B cell (primary cell): Measurements from ENCODE around the gene AKR7A3. TPM values are rescaled to one million over a fixed set of nuclear protein-coding genes. Genes with fewer than 3 reads are reported as not detected.

Experiments
- ATAC-seq: fragments of 200-7000 bp; cut with Tn5 transposase; one replicate; pipeline ENCODE4 v1.10.0; 2021; ENCODE audit warnings: low read depth, mild to moderate bottlenecking, moderate number of reproducible peaks, moderate library complexity
- CTCF ChIA-PET: fragments of 350-600 bp; sonication (Branson Sonifier 250); formaldehyde crosslinking; loops from one replicate; lab custom pipeline; 2021; ENCODE audit warnings: antibody characterized with exemption, inconsistent platforms; lab: Charles Lee
- POLR2A ChIA-PET: fragments of 350-600 bp; sonication (Branson Sonifier 250); formaldehyde crosslinking; loops from one replicate; lab custom pipeline; 2021; ENCODE audit warnings: antibody characterized with exemption; lab: Charles Lee
- DNase-seq: peaks from one replicate; pipeline ENCODE4 v3.0.0; 2013
- H2AFZ ChIP-seq: 2 replicates; pipeline ENCODE4 v1.6.1; 2012; ENCODE audit warnings: mild to moderate bottlenecking, low read depth, low read length; ENCODE audit not compliant: insufficient read depth, poor library complexity, severe bottlenecking
- H3K27ac ChIP-seq, 2 donors: 1 replicate in 1 of 2; 2 replicates in 1 of 2; pipeline ENCODE4 v1.5.1; 2012 to 2013; ENCODE audit warnings: low read length in 2 of 2, mild to moderate bottlenecking in 2 of 2, moderate library complexity in 1 of 2
- H3K27me3 ChIP-seq, 4 experiments: fragments of 200-600 bp in 1 of 4; sonication (generic) in 1 of 4; replicated peaks in 1 of 4; 1 replicate in 2 of 4; 2 replicates in 2 of 4; pipeline versions ENCODE4 v1.6.1 to v1.7.0; 2013 to 2016; ENCODE audit warnings: low read length in 3 of 4, mild to moderate bottlenecking in 2 of 4, mixed read lengths in 1 of 4, moderate library complexity in 1 of 4; ENCODE audit not compliant: insufficient read depth in 4 of 4, control insufficient read depth in 3 of 4; ENCODE audit errors: control extremely low read depth in 1 of 4
- H3K36me3 ChIP-seq, 2 experiments: replicated peaks in 1 of 2; 1 replicate in 1 of 2; 2 replicates in 1 of 2; pipeline versions ENCODE4 v1.6.1 to v1.7.1; 2013; ENCODE audit warnings: low read length in 1 of 2; ENCODE audit not compliant: insufficient read depth in 2 of 2, control insufficient read depth in 1 of 2; ENCODE audit errors: control extremely low read depth in 1 of 2, extremely low read depth in 1 of 2
- H3K4me1 ChIP-seq, 2 donors: fragments of 200-600 bp in 1 of 2; sonication (generic) in 1 of 2; 1 replicate in 1 of 2; 2 replicates in 1 of 2; pipeline versions ENCODE4 v1.5.1 to v1.6.1; 2013 to 2017; ENCODE audit warnings: low read length in 2 of 2; ENCODE audit not compliant: control insufficient read depth in 2 of 2, insufficient read depth in 2 of 2
- H3K4me2 ChIP-seq: replicated peaks from 2 replicates; pipeline ENCODE3; 2012; ENCODE audit warnings: mild to moderate bottlenecking, low read depth, low read length; ENCODE audit not compliant: poor library complexity, severe bottlenecking
- H3K4me3 ChIP-seq, 5 experiments: fragments of 200-600 bp in 1 of 5; sonication (generic) in 1 of 5; 1 replicate in 3 of 5; 2 replicates in 2 of 5; pipeline versions ENCODE4 v1.5.1 to v1.7.0; 2011 to 2016; ENCODE audit warnings: low read length in 4 of 5, mild to moderate bottlenecking in 4 of 5, low read depth in 2 of 5, control low read depth in 1 of 5, moderate library complexity in 1 of 5; ENCODE audit not compliant: insufficient read depth in 1 of 5; ENCODE audit errors: control extremely low read depth in 1 of 5, extremely low read depth in 1 of 5
- H3K79me2 ChIP-seq: fragments of 200-600 bp; sonication (generic); one replicate; pipeline ENCODE4 v1.6.0; 2016; ENCODE audit warnings: low read length; ENCODE audit not compliant: control insufficient read depth, insufficient read depth
- H3K9ac ChIP-seq: fragments of 200-600 bp; sonication (generic); 2 replicates; pipeline ENCODE4 v1.6.1; 2017; ENCODE audit warnings: mild to moderate bottlenecking, low read length, moderate library complexity
- H3K9me3 ChIP-seq, 3 donors: one replicate each; pipeline versions ENCODE4 v1.6.1 to v1.7.1; 2013; ENCODE audit warnings: low read length in 2 of 3; ENCODE audit not compliant: control insufficient read depth in 2 of 3, insufficient read depth in 1 of 3; ENCODE audit errors: control extremely low read depth in 1 of 3
- H4K20me1 ChIP-seq: 2 replicates; pipeline ENCODE4 v1.6.0; 2012; ENCODE audit warnings: mild to moderate bottlenecking, low read length; ENCODE audit not compliant: insufficient read depth, control insufficient read depth, poor library complexity, severe bottlenecking
- H3K27ac Mint-ChIP-seq: one replicate; pipeline ENCODE4 v1.8.0; 2021; ENCODE audit warnings: mixed read lengths
- H3K27me3 Mint-ChIP-seq: one replicate; pipeline ENCODE4 v1.8.0; 2021; ENCODE audit warnings: mixed read lengths
- H3K4me1 Mint-ChIP-seq: one replicate; pipeline ENCODE4 v1.8.0; 2021; ENCODE audit warnings: mixed read lengths
- H3K4me3 Mint-ChIP-seq: one replicate; pipeline ENCODE4 v1.8.0; 2021; ENCODE audit warnings: mixed read lengths
- H3K9me3 Mint-ChIP-seq: one replicate; pipeline ENCODE4 v1.8.0; 2022; ENCODE audit warnings: mixed read lengths; ENCODE audit not compliant: insufficient read depth
- EZH2 ChIP-seq: IDR thresholded peaks from 2 replicates; pipeline ENCODE4 v1.6.1; 2012; ENCODE audit warnings: borderline replicate concordance, low read depth, mild to moderate bottlenecking, moderate library complexity, low read length; ENCODE audit not compliant: insufficient read depth, poor library complexity, severe bottlenecking
- WGBS: methylation state at CpG from one replicate; pipeline ENCODE4 v1.1.5; 2013; ENCODE audit warnings: missing lambda C conversion rate; ENCODE audit not compliant: insufficient coverage; 5-methylcytosine and 5-hydroxymethylcytosine counted together
- intact Hi-C: fragments of 100-400 bp; cut with micrococcal nuclease; formaldehyde crosslinking; loops from one replicate; pipeline ENCODE4 v1.10.0; 2022
- polyA plus RNA-seq: library from polyadenylated mRNA; depleted of rRNA; stranded (reverse); fragments of >200 nt; gene quantifications from 2 replicates; pipeline ENCODE4 v1.2.3, GENCODE V29; 2012
- total RNA-seq, 2 donors: library from RNA; stranded (reverse); fragments of 120-200 nt in 1 of 2; gene quantifications; 1 replicate in 1 of 2; 2 replicates in 1 of 2; pipeline versions ENCODE4 v1.2.3 to v1.2.4, GENCODE V29; 2013 to 2022
- TF ChIP-seq, protein P1 (sequence below): fragments of 200-600 bp; IDR thresholded peaks from one replicate; pipeline ENCODE4 v1.8.0; 2022; ENCODE audit warnings: antibody characterized with exemption, mild to moderate bottlenecking

Gene AKR7A3
- total and polyA plus RNA-seq, 2 donors (not counting 1 experiment from before 2014, with no cell fraction given), result 0.97 to 1.8 TPM

DNA sequence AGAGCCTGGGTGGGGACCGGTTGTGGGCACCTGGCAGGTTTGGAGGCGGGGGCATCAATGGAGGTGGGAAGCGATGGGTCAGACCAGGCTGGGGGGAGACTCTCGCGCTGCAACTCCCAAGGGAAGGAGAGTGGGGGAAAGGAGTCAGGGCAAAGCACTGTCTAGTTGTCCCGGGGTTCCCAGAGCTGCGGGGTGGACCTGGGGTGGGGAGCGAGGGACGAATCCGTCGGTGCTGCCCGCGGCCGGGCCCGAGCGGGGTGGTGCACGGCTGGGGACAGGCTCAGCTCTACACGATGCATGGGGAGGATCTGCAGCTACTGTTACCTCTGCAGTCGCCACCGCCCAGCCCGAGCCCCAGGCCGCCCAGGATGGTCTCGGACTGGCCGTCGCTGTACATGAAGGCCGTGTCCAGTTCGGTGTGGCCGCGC, 22.9 kb upstream of the AKR7A3 start:
- under 1% methylated on average over 29 of the region's 29 CpGs for WGBS

More for the DNA sequence above, 22.9 kb upstream of the AKR7A3 start:
- Histone ChIP-seq H3K4me3 (peak overlapping the region; percentile 26 to 91 (median 79)), H2AFZ (peak overlapping the region; percentile 97), H3K4me1 (peaks cover 49 to 51% of the 10 kb centered on the region in 2 donors), H3K9me3 (no peaks in the 10 kb centered on the region), H3K27ac (peak overlapping the region in 1 of 2 donors; percentile 48), H3K4me2 (peak overlapping the region; percentile 95), H3K27me3 (no peaks in the 10 kb centered on the region), H3K36me3 (peaks cover 0 to 13% of the 10 kb centered on the region in 2 experiments), H3K9ac (peak overlapping the region; percentile 93), H4K20me1 (peaks cover 19% of the 10 kb centered on the region), H3K79me2 (peaks cover 16% of the 10 kb centered on the region)
- intact Hi-C loops, result loop anchor here (5.0 kb wide), 1 partner anchor 166 kb away; no protein-coding TSS in a partner anchor
- H3K27me3 Mint-ChIP-seq, result no peaks in the 10 kb centered on the region
- H3K9me3 Mint-ChIP-seq, result no peaks in the 10 kb centered on the region
- TF ChIP-seq, protein P1, sequence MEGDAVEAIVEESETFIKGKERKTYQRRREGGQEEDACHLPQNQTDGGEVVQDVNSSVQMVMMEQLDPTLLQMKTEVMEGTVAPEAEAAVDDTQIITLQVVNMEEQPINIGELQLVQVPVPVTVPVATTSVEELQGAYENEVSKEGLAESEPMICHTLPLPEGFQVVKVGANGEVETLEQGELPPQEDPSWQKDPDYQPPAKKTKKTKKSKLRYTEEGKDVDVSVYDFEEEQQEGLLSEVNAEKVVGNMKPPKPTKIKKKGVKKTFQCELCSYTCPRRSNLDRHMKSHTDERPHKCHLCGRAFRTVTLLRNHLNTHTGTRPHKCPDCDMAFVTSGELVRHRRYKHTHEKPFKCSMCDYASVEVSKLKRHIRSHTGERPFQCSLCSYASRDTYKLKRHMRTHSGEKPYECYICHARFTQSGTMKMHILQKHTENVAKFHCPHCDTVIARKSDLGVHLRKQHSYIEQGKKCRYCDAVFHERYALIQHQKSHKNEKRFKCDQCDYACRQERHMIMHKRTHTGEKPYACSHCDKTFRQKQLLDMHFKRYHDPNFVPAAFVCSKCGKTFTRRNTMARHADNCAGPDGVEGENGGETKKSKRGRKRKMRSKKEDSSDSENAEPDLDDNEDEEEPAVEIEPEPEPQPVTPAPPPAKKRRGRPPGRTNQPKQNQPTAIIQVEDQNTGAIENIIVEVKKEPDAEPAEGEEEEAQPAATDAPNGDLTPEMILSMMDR, result no peak
- TF ChIP-seq EZH2, result no peak
- H3K4me3 Mint-ChIP-seq, result peak overlapping the region; percentile 88
- H3K4me1 Mint-ChIP-seq, result peaks cover 52% of the 10 kb centered on the region
- POLR2A ChIA-PET, result no interaction called here
- ATAC-seq (no peak), DNase-seq (no peak)
- CTCF ChIA-PET, result no interaction called here
- peak overlapping the region; percentile 75 for H3K27ac Mint-ChIP-seq
